GM23248 (cell line): ENCODE data around the gene GRM7.

Experiments used
- EZH2 ChIP-seq: fragments of 200-600 bp; sonication (generic); IDR thresholded peaks from 2 replicates; pipeline ENCODE4 v1.6.1; 2018; ENCODE audit warnings: antibody characterized with exemption, mild to moderate bottlenecking; ENCODE audit not compliant: insufficient read depth, poor library complexity, severe bottlenecking
- EZH2phosphoT487 ChIP-seq: fragments of 200-600 bp; sonication (generic); IDR thresholded peaks from 2 replicates; pipeline ENCODE4 v1.6.1; 2018; ENCODE audit warnings: antibody characterized with exemption, moderate library complexity, mild to moderate bottlenecking, low read depth; ENCODE audit not compliant: insufficient read depth

GRCh38 chr3:6929918-6930317, 69.0 kb downstream of the GRM7 start:
- TF ChIP-seq EZH2 (no peak), EZH2phosphoT487 (no peak)
